ENCODE results near the gene VCL. TPM values are rescaled to one million over a fixed set of nuclear protein-coding genes. Genes with fewer than 3 reads are reported as not detected.
"Not testable (repeated sequence)": the region's sequence is repeated elsewhere in the genome, so short reads cannot be mapped to it uniquely, and the experiment has no call there.

VCL gene
- total RNA-seq, 4 donors from 2014 or later = 71.9 to 151 (median 112) TPM

GRCh38 chr10:74140553-74140952 is 142.6 kb downstream of the VCL start:
- no peak for TF ChIP-seq POLR2A (IDR thresholded peaks at IDR 0.05)
- TF ChIP-seq, protein P1, sequence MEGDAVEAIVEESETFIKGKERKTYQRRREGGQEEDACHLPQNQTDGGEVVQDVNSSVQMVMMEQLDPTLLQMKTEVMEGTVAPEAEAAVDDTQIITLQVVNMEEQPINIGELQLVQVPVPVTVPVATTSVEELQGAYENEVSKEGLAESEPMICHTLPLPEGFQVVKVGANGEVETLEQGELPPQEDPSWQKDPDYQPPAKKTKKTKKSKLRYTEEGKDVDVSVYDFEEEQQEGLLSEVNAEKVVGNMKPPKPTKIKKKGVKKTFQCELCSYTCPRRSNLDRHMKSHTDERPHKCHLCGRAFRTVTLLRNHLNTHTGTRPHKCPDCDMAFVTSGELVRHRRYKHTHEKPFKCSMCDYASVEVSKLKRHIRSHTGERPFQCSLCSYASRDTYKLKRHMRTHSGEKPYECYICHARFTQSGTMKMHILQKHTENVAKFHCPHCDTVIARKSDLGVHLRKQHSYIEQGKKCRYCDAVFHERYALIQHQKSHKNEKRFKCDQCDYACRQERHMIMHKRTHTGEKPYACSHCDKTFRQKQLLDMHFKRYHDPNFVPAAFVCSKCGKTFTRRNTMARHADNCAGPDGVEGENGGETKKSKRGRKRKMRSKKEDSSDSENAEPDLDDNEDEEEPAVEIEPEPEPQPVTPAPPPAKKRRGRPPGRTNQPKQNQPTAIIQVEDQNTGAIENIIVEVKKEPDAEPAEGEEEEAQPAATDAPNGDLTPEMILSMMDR (IDR thresholded peaks at IDR 0.05) = no peak
- intact Hi-C loops (cut with DNase I) = no loop called here
- H3K4me3 ChIP-seq (replicated peaks in 1 of 3) = no peak overlapping the region
- H3K27me3 ChIP-seq = no peaks in the 10 kb centered on the region
- peaks cover 4 to 16% of the 10 kb centered on the region in 2 donors for H3K4me1 ChIP-seq
- H3K27ac ChIP-seq = no peak overlapping the region
- WGBS, 2 donors = 87 to 90% methylated on average over 2 of the region's 2 CpGs
- no peaks in the 10 kb centered on the region for H3K9me3 ChIP-seq
- DNase-seq = no peak
- peaks cover 20 to 23% of the 10 kb centered on the region in 2 donors for H3K36me3 ChIP-seq

GRCh38 chr10:74145133-74145532 is 147.2 kb downstream of the VCL start:
- 8 to 11% methylated on average over 2 of the region's 2 CpGs for WGBS, 2 donors
- Histone ChIP-seq H3K4me1 (peaks cover 18 to 31% of the 10 kb centered on the region in 2 donors), H3K4me3 (replicated peaks in 1 of 3) (no peak overlapping the region), H3K9me3 (no peaks in the 10 kb centered on the region), H3K36me3 (no peaks in the 10 kb centered on the region), H3K27ac (peak overlapping the region in 2 of 3 donors; percentile 45 to 59), H3K27me3 (no peaks in the 10 kb centered on the region)
- DNase-seq = no peak
- intact Hi-C loops (cut with DNase I) = no loop called here
- no peak for TF ChIP-seq POLR2A (IDR thresholded peaks at IDR 0.05)
- TF ChIP-seq, protein P1 (IDR thresholded peaks at IDR 0.05) = no peak

- DNase-seq; H3K27me3 ChIP-seq; H3K9me3 ChIP-seq; H3K36me3 ChIP-seq; intact Hi-C loops (cut with DNase I); H3K4me3 ChIP-seq (replicated peaks in 1 of 3); H3K27ac ChIP-seq: not testable (repeated sequence)
- WGBS, 2 donors = 97 to 98% methylated on average over 10 of the region's 10 CpGs
- H3K4me1 ChIP-seq = peaks cover 22 to 33% of the 10 kb centered on the region in 2 donors
Measured at GRCh38 chr10:74146980-74147379, 149.1 kb downstream of the VCL start.

DNA sequence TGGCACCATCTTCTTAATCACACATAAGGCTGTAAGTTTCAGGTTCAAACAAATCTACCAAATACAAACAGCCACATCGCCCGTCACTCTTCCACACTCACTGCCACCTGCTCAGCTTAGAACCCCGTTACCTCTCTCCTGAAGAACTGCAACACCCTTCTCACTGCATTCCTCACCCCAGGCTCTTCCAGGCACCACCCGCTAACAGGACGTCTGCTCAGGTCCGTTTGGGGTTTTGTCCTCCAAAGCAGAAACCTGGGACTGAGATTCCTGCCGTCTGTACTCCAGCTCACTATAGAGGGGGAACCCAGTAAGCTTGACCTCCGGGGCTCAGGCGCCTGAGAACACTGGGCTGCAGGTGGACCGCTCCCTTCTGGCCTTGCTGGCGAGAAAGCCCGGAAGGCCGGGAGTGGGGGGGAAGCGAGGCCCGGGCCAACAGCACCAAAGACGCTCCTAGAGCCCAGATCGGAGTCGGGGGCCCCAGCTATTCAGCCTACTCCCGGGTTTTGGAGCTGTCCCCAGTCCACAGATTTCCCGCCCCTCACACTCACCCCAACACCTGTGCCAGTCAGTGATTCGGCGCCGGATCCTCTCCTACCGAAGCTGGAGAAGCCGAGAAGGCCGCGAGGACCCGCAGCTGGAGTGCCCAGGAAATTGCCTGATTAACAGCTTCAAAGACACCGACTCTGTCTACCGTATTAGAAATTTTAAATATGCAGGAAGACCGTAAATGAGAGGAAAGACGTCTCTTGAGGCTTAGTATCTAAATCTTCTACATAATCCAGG is 152.5 kb downstream of the VCL start, which contains the start of gene AP3M1:
Gene AP3M1, minus strand, starts transcription at position 625 of the 786 bp plus-strand sequence. CDS start 12,449 bp downstream, outside the sequence.
- intact Hi-C loops (cut with DNase I) = no loop called here
- no peak for TF ChIP-seq POLR2A (IDR thresholded peaks at IDR 0.05)
- TF ChIP-seq, protein P1 (IDR thresholded peaks at IDR 0.05) = no peak
- Histone ChIP-seq H3K9me3 (no peaks in the 10 kb centered on the region), H3K4me3 (replicated peaks in 1 of 3) (peak within 1 kb of the TSS; percentile 83 to 90 (median 88)), H3K27ac (peak within 1 kb of the TSS; percentile 66 to 89 (median 87)), H3K27me3 (no peaks in the 10 kb centered on the region), H3K4me1 (peaks cover 39 to 44% of the 10 kb centered on the region in 2 donors), H3K36me3 (no peaks in the 10 kb centered on the region)
- DNase-seq = peak; percentile 87 to 88
- 1% methylated on average over 21 to 29 of the region's 32 CpGs for WGBS, 2 donors

DNA sequence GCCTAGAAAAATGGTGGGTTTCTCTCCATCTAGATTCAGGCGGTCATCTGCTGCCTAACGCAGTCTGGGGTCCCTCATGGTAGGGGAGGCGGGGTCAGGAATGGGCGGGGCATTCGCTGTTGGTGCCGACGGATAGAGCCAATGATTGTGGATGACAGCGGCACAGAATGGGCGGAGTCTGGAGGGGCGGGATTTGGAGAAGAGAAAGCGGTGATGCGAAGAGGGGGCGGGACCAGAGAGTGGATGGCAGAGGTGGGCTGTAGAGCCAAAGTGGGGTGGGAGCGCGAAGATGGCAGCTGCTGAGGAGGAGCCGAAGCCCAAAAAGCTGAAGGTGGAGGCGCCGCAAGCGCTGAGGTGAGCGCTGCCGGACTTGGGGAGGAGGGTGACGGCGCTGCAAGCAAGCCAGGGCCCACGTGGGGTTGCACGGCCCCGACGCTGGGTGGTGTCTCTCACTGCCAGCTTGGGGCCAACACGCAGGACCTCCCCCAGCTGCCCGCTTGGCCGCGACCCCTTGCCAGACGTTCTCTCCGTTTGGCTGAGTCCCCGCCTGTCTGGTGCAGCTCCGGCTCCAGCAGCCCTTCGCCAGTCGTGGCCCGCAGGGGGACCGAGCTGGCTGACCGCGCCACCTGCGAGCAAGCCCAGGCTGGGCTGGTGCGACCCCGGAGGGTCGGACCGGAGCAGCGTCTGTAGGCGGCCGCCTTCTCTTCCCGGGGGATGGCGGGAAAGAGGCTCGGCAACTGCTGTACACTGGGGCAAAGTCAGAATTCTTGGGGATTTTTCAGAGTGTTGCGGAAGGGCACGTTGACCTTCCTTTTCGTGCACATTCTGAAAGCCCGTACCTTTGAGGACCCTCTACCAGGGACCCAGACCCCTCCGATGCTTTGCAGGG is 153.3 kb downstream of the VCL start, which contains the start of gene ADK:
Gene ADK, plus strand, starts transcription at position 232 of the 889 bp plus-strand sequence. Its CDS starts 58 bp downstream, at position 290.
- Histone ChIP-seq H3K4me1 (peaks cover 31 to 42% of the 10 kb centered on the region in 2 donors), H3K27me3 (no peaks in the 10 kb centered on the region), H3K36me3 (no peaks in the 10 kb centered on the region), H3K4me3 (replicated peaks in 1 of 3) (peak within 1 kb of the TSS; percentile 83 to 90 (median 88)), H3K9me3 (no peaks in the 10 kb centered on the region), H3K27ac (peak within 1 kb of the TSS; percentile 66 to 89 (median 87))
- intact Hi-C loops (cut with DNase I) = no loop called here
- peak in 1 of 2 donors; percentile 86 for TF ChIP-seq POLR2A (IDR thresholded peaks at IDR 0.05)
- TF ChIP-seq, protein P1 (IDR thresholded peaks at IDR 0.05) = peak in 3 of 6 experiments; percentile 17 to 52 (median 18)
- DNase-seq = peak; percentile 100
- WGBS, 2 donors = 0 to 1% methylated on average over 36 to 51 of the region's 57 CpGs

Measured in thyroid gland (tissue), 4 donors.